A375 (cell line): ENCODE results near the gene TBC1D3L. TPM values are rescaled to one million over a fixed set of nuclear protein-coding genes. Genes with fewer than 3 reads are reported as not detected.

Source experiments
- small RNA-seq: library from RNA; depleted of rRNA; stranded (forward); fragments of <200 nt; gene quantifications from one replicate; pipeline ENCODE3, GENCODE V24; 2014
- total RNA-seq: library from RNA; depleted of rRNA; stranded (reverse); fragments of >200 nt; shearing (Covaris generic); gene quantifications from 2 replicates; pipeline ENCODE4 v1.2.3, GENCODE V29; 2014; rRNA removed

The TBC1D3L gene
- total RNA-seq = 4.9 TPM in 2 replicates

DNA sequence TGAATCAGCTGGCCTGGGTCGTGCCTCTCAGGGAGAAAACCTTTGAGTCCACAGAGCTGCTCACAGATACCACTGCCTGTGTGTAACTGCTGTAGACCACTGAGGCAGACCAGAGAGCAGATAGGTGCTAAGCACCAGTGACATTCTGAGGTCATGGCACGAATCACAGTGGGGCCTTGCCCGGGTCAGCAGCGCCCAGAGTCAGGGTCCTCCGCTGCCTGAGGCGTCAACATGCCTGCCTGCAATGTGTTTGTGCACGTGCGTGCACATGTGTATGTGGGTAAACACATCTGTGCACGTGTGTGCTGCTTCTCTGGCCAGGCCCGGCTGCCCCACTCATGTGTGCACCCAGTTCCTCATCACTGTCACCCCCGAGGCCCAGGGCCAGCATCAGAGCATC lies at the start of gene TBC1D3L:
TBC1D3L (minus strand) TSS at position 101 of the 400 bp plus-strand sequence. CDS start 1,540 bp downstream, outside the sequence.

DNA sequence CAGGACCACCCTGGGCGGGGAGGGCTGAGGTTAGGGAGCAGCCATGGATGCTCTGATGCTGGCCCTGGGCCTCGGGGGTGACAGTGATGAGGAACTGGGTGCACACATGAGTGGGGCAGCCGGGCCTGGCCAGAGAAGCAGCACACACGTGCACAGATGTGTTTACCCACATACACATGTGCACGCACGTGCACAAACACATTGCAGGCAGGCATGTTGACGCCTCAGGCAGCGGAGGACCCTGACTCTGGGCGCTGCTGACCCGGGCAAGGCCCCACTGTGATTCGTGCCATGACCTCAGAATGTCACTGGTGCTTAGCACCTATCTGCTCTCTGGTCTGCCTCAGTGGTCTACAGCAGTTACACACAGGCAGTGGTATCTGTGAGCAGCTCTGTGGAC lies 14.8 kb upstream of the TBC1D3L start, which contains the start of gene TBC1D3D:
TBC1D3D (plus strand) TSS at position 301 of the 400 bp plus-strand sequence. CDS start 1,585 bp downstream, outside the sequence.

Small RNA genes lying within 50 kb of the gene (small RNA-seq; reads per million reads assigned to genes)
- not detected for gene RF00001

Other genes starting within 250 kb of the TBC1D3L start
- gene HNF1B, start 244.0 kb downstream of the TBC1D3L start, total RNA-seq = not detected in 2 replicates
- not detected in 2 replicates for gene TBC1D3K, start 64.6 kb downstream of the TBC1D3L start, total RNA-seq
- not detected in 2 replicates for gene TBC1D3D, start 14.9 kb upstream of the TBC1D3L start, total RNA-seq
- not detected in 2 replicates for gene TBC1D3C, start 79.6 kb upstream of the TBC1D3L start, total RNA-seq
- not detected in 2 replicates for gene TBC1D3E, start 138.9 kb upstream of the TBC1D3L start, total RNA-seq
- not detected in 2 replicates for gene TBC1D3, start 203.5 kb upstream of the TBC1D3L start, total RNA-seq